Kasumi-1 (cell line): ENCODE data around the gene PTPRCAP.

ENCODE experiments used
- DNase-seq, 2 experiments: peaks; one replicate each; lab custom pipeline; 2025; lab: John Stamatoyannopoulos, UW

The PTPRCAP gene

DNA sequence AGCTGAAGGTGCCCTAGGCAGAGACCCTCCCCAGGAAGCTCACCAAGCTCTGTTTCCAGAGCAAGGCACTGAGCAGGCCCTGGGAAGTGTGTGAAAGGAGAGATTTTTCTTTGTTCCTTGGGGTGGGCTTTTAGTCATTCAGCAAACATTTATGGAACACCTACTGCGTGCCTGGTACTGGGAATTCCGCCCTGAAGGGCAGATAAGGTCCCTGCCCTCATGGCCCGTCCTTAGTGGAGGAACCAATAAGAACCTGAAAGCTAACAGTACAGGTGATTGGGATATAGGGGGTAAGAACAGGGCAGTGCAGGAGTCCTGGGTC is 27.7 kb upstream of the PTPRCAP start:
- DNase-seq = no peak

DNA sequence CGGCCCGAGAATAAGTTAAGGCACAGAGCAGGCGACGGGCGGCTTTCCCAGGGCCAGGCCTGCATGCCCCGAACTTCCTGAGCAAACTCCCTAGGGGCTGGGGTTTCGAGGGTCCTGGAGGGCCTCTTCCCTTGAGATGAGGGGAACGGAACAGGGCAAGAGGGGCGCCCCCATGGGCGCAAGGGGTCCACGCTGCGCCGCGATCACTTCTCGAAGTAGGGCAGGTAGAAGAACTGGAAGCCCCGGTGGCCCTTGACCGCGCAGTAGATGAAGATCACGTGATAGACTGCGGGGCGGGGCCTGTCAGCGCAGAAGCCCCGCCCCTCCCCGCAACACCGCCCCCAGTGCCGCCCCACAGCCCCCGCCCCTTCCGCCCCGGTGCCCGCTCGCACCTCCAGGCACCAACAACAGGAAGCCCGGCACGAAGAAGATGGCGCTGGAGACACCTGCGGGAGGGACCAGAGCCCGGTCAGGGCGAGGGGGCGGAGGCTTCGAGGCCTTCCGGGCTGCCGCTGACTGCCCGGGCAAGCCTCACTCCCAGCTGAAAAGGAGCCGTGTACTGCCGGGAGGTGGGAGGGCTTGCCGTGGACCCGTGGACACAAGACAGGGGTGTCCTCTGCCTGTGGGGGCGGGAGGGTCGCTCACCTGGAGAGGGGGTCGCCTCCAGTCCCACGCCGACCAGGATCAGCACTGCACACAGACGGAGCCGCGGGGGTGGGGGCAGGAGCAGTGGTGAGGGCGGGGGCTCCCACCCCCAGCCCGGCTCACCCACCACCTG is 27.1 kb upstream of the PTPRCAP start:
- DNase-seq = peak; percentile 82 to 86

DNA sequence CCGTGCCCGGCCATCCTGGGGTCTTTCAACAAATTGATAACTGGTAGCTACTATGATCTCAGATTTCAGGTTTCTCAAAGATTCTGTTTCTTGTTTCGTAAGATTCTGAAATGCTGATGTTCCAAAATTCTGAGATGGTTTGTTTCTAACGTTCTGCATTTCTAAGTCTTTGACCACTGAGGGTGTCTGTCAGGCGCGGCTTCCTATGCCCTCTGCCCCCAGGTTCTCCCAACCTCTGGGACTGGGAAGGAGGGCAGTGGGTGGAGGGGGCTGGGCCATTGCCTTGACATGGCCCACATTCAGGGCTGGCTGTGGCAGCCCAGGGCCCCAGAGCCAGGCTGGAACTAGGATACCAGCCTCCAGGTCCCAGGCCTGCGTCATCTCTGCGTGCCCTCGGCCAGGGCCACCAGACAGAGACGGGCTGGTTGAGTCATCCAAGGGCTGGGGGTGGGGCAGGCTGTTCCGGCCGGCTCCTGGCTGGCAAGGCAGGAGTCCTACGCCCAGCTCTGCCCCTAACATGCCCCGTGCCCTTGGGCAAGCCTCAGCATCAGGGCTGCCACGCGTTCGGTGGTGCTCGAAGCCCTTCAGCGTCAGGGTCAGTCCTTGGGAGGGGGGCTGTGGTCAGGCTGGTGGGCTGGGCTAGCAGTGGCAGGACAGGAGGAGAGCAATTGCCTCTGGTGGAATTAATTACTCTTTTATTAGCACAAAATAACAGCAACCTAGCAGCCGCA is 26.4 kb upstream of the PTPRCAP start:
- no peak for DNase-seq

DNA sequence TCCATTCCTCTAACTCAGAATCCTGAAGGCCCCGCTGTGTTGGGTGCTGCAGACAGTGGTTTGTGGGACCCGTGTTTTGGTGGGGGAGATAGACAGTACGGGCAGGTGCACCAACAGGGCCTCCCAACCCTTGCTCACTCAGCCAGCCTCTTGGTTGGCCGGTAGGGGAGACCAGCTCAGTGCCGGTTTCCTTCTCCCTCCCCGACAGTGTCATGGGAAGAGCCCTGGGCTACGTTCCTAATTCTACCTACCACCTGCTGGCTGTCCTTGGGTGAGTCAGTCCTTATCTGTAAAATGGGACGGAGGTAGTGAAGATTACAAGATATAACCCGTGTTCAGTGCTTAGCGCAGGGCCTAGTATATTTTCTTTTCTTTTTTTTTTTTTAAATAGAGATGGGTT is 25.7 kb upstream of the PTPRCAP start:
- DNase-seq = no peak

DNA sequence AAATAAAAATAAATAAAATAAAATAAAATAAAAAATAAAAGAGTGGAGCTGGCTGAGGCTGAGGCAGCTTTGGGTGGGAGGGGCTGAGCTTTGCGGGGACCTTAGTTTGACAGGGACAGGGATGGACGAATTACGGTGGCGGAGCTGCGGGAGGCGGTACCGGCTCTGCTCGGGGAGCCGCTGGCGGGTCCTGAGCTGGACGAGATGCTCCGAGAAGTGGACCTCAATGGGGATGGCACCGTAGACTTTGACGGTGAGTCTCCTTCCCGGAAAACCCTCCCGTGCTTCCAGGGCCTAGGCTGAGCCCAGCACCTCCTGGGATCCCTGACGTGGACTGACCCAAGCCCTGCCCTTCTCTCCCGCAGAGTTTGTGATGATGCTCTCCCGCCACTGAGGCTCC is 20.8 kb upstream of the PTPRCAP start:
- no peak for DNase-seq

DNA sequence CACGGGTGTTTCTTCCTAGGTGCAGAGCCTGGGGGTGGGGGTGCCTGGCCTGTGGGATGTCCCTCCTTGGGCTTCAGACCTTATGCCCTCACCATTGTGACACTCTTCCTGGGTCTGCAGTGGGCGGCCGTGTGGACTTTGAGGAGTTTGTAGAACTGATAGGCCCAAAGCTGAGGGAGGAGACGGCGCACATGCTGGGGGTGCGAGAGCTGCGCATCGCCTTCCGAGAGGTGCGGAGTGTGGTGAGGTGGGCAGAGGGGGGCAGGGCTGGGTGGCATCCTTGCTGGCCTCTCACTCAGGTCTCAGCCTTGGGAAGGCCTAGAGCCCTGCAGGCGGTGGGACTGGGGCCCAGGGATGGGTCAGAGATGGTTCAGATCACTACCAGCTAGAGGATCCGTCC is 20.0 kb upstream of the PTPRCAP start:
- no peak for DNase-seq

DNA sequence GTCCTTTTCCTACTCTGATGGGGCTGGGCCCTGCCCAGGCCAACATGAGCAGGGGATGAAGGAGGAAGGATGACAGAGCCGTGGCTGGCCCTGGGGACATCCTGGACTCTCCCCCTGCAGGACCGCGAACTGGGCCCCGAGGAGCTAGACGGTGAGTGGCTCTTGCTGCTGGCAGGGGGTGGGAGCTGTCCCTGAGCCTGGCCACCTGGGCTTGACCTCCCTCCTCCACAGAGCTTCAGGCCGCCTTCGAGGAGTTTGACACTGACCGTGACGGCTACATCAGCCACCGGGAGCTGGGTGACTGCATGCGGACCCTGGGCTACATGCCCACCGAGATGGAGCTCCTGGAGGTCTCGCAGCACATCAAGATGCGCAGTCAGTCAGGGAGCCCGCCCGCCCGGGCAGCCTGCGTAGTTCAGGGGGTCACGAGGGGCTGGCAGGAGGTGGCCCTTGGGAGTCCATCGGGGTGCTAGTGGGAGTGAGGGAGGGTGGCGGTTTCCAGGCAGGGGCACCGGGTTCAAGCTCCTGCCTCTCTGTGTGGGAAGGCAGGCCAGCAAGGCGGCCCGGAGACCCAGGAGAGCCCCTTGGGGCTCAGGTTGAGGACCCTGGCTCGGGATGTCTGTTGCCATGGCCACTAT is 18.7 kb upstream of the PTPRCAP start:
- no peak for DNase-seq

DNA sequence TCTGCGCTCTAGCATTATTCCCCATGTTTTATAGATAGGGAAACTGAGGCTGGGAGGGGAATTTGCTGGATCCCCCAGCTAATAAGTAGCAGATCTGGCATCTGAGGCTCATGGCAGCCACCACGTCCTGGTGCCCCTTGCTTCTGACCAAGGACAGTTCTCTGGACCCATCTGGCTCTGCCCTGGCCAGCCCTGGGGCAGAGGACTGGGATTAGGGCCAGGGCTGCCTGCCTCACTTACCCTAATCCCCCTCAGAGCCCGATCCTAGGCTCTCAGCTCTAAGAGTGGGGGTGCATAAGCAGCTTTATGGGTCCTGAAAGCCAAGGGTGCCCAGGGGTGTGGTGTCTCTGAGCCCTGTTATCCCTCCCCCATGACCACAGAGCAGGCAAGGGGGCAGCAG is 17.6 kb upstream of the PTPRCAP start, which contains the start of gene CABP4:
Gene CABP4, plus strand, starts transcription at position 301 of the 400 bp plus-strand sequence. Its CDS starts 70 bp downstream, at position 371.
- no peak for DNase-seq

DNA sequence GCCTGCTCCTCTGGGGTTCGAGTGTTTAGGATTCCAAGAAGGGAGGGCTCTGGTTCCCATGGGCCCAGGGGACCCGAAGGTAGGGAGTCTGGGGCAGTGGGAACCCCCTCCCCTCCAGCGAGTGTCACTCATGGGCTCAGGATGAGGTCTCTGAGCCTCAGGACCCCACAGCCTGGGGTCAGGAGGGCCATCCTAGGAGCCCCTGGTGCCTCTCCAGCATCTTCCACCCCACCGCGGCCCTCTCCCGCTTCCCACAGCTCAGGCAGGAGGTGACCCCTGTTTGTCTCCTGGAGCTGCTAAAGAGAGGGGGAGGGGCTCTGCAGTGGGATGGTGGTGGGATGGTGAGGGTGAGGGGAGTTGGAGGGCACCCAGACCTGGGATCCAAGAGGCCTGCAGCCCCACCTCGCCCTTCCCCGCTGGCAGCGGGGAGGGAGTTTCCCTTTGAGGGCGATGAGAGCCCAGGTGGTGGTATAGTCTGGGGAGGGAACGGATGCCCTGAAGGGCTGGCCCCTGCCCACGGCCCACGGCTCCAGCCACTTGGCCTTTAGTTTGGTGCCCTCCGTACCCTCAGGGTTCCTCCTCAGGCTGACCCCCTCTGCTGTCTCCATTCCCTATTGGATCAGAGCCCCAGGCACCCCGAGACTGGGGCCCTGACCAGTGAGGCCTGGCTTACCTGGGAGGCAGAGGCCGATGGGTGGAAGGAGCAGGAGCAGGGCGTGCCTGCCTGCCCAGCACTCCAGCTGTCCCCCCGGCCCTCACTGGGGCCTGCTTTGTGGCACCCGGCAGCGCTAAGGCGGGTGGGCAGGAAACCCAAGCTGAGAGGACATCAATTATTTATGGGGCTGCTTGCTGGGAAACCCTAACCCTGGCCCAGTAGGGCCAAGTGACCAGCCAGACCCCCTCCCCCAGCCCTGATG is 16.6 kb upstream of the PTPRCAP start:
- DNase-seq = no peak

DNA sequence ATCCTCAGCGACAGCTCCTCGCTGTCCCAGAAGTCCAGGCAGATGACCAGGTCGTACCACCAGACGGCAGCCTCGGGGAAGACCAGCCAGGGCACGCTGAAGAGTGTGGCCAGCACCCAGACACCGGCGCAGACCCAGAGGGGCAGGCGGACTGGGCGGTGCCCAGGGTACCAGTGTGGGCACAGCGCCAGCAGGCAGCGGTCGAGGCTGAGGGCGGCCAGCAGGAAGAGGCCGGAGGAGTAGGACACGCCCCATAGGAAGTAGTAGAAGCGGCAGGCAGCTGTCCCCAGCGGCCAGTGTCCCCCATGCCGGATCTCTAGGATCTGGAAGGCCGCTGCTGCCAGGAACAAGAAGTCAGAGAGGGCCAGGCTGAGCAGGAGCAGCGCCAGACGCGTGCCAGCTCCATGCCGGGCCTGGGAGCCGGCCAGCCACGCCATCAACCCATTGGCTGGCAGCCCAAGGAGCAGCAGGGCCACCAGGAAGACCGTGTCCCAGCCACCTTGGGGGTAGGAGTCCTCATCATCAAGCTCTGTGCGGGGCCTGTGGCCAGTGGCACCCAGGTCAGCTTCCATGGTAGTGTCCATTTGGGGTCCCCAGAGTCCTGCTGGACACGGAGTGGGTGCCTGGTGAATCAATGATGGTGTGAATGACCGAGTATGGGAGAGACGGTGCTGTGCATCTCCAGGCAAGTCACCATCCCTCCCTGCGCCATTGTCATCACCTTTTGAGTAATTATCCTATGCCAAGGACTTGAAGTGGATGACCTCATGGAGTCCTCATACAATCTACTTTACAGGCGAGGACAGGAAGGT is 14.9 kb upstream of the PTPRCAP start, which contains the start of gene GPR152:
Gene GPR152, minus strand, starts transcription at position 589 of the 812 bp plus-strand sequence. Its CDS starts 5 bp downstream, at position 584.
- DNase-seq = no peak

DNA sequence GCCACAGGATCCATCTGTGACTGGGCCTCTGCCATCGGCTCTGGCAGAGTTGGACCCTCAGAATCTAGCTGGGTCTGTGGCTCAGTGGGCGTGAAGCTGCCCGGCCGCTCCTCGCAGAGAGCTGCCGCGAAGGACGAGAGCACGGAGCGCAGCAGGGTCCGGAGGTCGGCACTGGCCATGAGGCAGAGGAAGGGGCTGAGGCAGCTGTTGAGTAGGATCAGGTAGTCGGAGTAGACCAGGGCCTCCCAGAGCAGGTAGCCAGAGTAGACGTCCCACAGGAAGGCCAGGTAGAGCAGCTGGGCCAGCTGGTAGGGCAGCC is 14.1 kb upstream of the PTPRCAP start:
- DNase-seq = no peak

DNA sequence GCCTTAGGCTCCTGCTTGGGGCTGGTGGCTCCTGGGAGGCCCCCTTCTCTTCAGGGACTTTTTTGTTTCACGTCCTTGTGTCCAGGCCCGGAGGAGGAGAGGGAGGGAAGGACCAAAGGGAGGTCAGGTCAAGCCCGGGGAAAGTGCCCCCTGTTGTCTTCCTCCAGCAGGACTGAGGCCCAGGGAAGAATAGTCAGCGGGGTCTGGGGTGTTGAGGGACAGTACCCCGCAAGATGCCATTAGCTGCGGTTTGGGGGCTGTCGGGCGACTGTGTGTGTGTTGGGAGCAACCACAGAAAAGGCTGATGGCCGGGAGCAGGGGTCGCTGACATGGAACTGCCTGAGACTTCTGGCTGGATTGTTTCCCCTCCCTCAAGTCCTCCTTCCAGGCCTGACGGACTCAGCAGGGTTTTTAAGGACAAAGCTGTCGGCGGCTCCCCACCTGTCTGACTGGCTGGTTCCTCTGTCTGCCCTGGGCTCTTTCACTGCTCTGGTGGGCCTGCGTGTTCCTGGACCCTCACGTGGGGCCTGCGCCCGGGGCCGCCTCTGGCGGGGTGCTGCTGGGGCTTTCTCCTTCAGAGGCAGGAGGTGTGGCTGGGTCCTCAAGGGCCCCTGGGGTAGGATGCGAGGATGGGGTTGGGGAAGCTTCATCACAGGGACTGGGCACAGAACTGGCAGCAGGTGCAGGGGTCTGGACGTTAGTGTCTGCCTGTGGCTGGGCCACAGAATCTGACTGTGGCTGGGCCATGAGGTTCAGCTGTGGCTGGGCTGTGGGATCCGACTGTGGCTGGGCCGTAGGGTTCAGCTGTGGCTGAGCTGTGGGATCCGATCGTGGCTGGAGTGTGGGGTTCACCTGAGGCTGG is 13.5 kb upstream of the PTPRCAP start:
- DNase-seq = no peak

DNA sequence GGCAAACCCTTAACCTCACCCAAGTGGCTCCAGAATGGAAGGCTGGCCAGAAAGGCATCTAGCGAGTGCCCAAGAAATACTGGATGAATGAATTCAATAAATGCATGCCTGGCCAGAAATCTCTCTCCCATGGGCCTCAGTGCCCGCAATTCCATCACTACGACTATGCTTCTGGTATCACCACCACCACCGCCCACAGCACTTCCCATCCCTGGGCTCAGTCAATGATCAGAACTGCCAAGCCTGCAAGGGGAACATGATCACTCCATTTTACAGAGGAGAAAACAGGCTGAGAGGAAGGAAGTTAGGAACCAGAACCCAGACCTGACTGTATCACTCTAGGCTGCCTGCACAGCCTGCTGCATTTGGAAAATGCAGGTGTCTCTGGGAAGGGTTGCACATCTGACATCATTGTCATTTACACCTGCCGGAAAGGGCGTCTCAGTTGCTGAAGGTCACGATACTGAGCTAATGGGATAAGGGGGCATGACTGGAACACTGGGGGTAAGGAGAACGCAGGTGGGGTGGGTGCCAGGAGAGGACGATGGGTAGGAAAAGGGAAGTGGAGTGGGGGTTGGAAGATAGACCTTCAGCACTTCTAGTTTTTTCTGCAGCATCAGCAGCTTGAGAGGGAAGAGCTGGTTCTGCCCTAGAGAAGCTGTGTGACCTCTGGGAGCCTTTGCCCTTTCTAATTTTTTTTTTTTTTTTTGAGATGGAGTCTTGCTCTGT is 11.8 kb upstream of the PTPRCAP start:
- DNase-seq = peak; percentile 31 to 38

DNA sequence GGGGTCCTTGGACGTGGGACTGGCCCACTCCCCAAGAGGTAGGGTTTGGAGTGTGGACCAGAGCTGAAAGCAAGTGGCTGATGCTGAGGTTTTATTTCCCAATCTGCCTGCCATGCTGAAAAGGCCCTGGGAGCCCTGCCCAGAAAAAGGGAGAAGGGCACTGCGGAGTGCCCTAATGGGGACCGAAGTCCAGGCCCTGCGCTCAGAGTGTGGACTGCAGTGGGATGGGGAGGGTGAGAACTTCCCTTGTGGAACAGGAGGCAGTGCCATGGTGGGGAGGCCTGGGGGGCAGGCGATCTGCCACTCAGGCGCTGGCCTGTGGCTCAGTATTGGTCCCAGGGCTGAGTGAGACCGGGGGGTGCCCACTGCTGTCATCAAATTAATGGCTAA is 10.7 kb upstream of the PTPRCAP start:
- DNase-seq = no peak

DNA sequence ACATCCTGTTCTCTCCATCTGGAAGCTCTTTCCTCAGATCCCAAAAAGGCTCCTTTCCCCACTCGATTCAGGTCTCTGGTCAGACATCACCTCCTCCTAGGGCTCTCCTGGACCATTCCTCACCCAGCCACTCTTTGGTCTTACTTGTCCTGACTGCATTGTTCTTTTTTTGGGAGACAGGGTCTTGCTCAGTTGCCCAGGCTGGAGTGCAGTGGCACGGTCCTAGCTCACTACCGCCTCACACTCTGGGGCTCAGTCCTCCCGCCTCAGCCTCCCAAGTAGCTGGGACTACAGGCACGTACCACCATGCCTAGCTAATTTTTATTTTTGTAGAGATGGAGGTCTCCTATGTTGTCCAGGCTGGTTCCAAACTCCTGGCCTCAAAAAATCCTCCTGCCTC is 8.0 kb upstream of the PTPRCAP start:
- no peak for DNase-seq

DNA sequence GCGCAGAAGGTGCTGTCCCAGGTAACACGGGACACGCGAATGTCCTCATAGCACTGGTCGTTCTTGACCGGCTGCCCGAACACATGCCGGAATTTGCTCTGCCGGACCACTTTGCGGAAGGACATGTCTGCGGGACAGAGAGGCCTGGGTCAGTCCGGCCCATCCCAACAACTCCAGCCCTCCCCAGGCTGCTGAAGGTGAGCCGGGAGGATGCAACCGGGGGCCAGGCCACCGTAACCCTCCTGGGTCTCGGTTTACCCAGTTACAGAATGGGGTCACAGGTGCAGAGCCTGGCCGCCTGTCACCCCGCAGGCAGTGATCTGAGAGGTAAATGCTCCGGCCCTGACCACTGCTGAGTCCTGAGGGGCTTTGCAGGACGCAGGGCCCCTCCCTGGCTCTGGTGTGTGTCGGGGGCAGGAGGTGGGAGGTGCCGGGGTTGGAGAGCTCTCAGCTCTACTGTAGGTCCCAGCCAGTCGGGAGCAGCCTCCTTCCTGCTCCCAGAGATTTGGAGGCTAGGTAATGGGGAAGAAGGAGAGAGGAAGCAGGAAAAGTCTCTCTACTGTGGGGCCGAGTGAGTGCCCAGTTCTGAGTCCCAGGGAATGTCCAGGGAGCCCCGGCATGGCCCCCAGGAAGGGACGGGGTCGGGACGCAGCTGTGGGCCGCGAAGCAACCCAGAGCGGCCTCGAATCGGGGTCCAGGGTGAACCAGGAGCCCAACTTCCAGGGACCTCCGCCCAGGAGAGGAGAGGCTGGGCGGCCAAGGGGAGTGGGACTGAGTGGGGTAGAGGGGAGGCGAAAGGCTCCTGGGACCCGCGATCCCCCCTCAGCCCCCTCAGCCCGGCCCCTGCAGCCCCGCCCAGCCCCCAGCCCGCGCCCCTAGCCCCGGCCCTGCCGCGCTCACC is 5.3 kb upstream of the PTPRCAP start:
- no peak for DNase-seq

DNA sequence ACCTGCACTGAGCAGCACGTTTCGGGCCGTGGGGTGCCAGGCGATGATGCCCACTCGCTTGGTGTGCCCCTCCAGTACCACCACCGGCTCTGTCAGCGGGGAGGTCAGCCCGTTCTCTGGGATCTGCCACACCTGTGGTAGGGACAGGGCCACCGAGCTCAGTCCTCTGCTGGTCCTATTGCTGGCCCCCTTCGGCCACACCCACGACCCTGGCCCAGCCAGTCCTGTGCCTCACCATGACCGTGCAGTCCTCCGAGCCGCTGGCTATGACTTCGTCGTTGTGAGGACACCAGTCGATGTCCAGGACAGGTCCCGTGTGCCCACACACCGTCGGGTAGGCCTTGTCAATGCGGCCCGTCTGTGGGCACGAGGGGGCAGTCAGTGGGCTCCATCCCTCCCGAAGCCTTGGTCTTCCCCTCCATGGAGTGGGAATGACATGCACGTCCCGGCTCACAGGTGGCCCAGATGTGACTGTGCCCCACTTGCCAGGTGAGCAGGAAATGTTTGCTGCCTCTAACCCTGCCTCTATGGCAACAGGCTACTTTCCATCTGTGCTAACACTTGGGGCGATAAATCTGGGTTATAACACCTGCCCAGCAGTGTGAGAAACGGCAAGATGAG is 4.4 kb upstream of the PTPRCAP start:
- no peak for DNase-seq

DNA sequence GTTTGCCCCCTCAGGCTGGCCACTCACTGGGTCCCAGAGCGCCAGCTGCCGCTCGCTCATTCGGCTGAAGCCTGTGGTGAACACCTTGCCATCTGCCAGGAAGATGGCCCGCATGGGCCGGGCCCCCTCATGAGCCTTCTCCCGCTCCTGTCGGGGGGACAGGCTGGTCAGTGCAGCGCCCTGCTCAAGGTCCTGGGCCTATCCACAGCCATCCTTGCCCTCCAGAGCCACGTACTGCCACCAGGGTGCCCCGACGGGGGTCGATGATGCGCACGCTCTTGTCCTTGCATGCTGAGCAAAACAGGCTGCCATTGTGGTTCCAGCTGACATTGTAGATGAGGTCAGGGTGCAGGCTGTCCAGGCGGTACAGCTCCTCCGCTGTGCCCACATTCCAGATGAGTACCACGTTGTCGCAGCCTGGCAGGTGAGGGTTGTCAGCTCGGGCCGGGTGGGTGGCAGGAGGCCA is 3.6 kb upstream of the PTPRCAP start:
- DNase-seq = no peak
